Measurements from ENCODE around the gene CRB2. TPM values are rescaled to one million over a fixed set of nuclear protein-coding genes. Genes with fewer than 3 reads are reported as not detected.

The CRB2 gene
- polyA plus RNA-seq (2011; rRNA removed) (not detected in 2 replicates), polyA minus RNA-seq (2011; rRNA and poly(A)+ RNA removed) (not detected in 2 replicates)

GRCh38 chr9:123355761-123356431 lies at the start of gene CRB2:
TSS of gene CRB2 (plus strand) at chr9:123356197. CDS start at chr9:123356261, 64 bp downstream.
- peaks cover 24% of the 10 kb centered on the region for H3K27me3 ChIP-seq (ENCODE audit: control insufficient read depth, insufficient read depth, low read length)
- no peak within 1 kb of the TSS for H3K4me3 ChIP-seq (ENCODE audit: low read depth, low read length)
- no peak for DNase-seq (ENCODE audit: low read depth)
- POLR2A ChIA-PET = no interaction called here
- CTCF ChIA-PET = interaction anchor here (0.7 to 6.1 kb wide), 5 partner anchors 7 to 316 kb away, joined by 3 to 58 read pairs (median 4); no protein-coding TSS in a partner anchor
- no peaks in the 10 kb centered on the region for H3K36me3 ChIP-seq (ENCODE audit: control insufficient read depth, insufficient read depth, low read length)
- no peak for TF ChIP-seq CTCF (IDR thresholded peaks at IDR 0.05; ENCODE audit: insufficient read depth, low read depth, low read length)

GRCh38 chr9:123309611-123310010 lies 46.4 kb upstream of the CRB2 start:
- no peak for TF ChIP-seq CTCF (IDR thresholded peaks at IDR 0.05; ENCODE audit: insufficient read depth, low read depth, low read length)
- Histone ChIP-seq H3K36me3 (ENCODE audit: control insufficient read depth, insufficient read depth, low read length) (no peaks in the 10 kb centered on the region), H3K27me3 (ENCODE audit: control insufficient read depth, insufficient read depth, low read length) (no peaks in the 10 kb centered on the region), H3K4me3 (ENCODE audit: low read depth, low read length) (no peak overlapping the region)
- DNase-seq (ENCODE audit: low read depth) = no peak
- CTCF ChIA-PET = no interaction called here
- POLR2A ChIA-PET = no interaction called here

- Histone ChIP-seq H3K4me3 (ENCODE audit: low read depth, low read length) (no peak overlapping the region), H3K27me3 (ENCODE audit: control insufficient read depth, insufficient read depth, low read length) (no peaks in the 10 kb centered on the region), H3K36me3 (ENCODE audit: control insufficient read depth, insufficient read depth, low read length) (no peaks in the 10 kb centered on the region)
- no peak for DNase-seq (ENCODE audit: low read depth)
- no peak for TF ChIP-seq CTCF (IDR thresholded peaks at IDR 0.05; ENCODE audit: insufficient read depth, low read depth, low read length)
- POLR2A ChIA-PET = no interaction called here
- CTCF ChIA-PET = no interaction called here
These were observed 45.3 kb upstream of the CRB2 start for GRCh38 chr9:123310551-123311249.

- no peak for DNase-seq (ENCODE audit: low read depth)
- POLR2A ChIA-PET = no interaction called here
- Histone ChIP-seq H3K4me3 (ENCODE audit: low read depth, low read length) (no peak overlapping the region), H3K27me3 (ENCODE audit: control insufficient read depth, insufficient read depth, low read length) (no peaks in the 10 kb centered on the region; the same call in 1 of the 2 replicates), H3K36me3 (ENCODE audit: control insufficient read depth, insufficient read depth, low read length) (no peaks in the 10 kb centered on the region)
- no peak for TF ChIP-seq CTCF (IDR thresholded peaks at IDR 0.05; ENCODE audit: insufficient read depth, low read depth, low read length)
- CTCF ChIA-PET = no interaction called here
These were observed 44.7 kb upstream of the CRB2 start for GRCh38 chr9:123311250-123311752.

GRCh38 chr9:123312306-123312877 lies 43.6 kb upstream of the CRB2 start:
- ChIA-PET CTCF (no interaction called here), POLR2A (no interaction called here)
- Histone ChIP-seq H3K36me3 (ENCODE audit: control insufficient read depth, insufficient read depth, low read length) (no peaks in the 10 kb centered on the region), H3K27me3 (ENCODE audit: control insufficient read depth, insufficient read depth, low read length) (peaks cover 2% of the 10 kb centered on the region; the same call in 1 of the 2 replicates), H3K4me3 (ENCODE audit: low read depth, low read length) (no peak overlapping the region)
- no peak for TF ChIP-seq CTCF (IDR thresholded peaks at IDR 0.05; ENCODE audit: insufficient read depth, low read depth, low read length)
- no peak for DNase-seq (ENCODE audit: low read depth)
